HepG2 (cell line): ENCODE results near the gene STAP1.

ENCODE experiments used
- ELF1 ChIP-seq: sonication (generic); formaldehyde crosslinking; IDR thresholded peaks from 2 replicates; pipeline ENCODE4 v1.4.0; 2020; ENCODE audit warnings: missing genetic modification reagents
- EP300 ChIP-seq, 3 experiments: sonication (generic) in 1 of 3; formaldehyde crosslinking in 1 of 3; IDR thresholded peaks; 2 replicates each; pipeline versions ENCODE4 v1.5.1 to v1.6.1; 2011 to 2020; ENCODE audit warnings: low read depth in 2 of 3, low read length in 2 of 3, borderline replicate concordance in 1 of 3, improper control_type of control experiment in 1 of 3, mild to moderate bottlenecking in 1 of 3, missing genetic modification reagents in 1 of 3, moderate library complexity in 1 of 3
- JUND ChIP-seq: sonication (generic); formaldehyde crosslinking; IDR thresholded peaks from 2 replicates; pipeline ENCODE4 v1.8.0; 2022; ENCODE audit warnings: mild to moderate bottlenecking, missing genetic modification reagents
- PHB2 ChIP-seq: fragments of 450-650 bp; IDR thresholded peaks from 2 replicates; pipeline ENCODE4 v1.6.1; 2018; ENCODE audit not compliant: partially characterized antibody
- POGZ ChIP-seq: sonication (generic); formaldehyde crosslinking; IDR thresholded peaks from 2 replicates; pipeline ENCODE4 v1.4.0; 2020; ENCODE audit warnings: mild to moderate bottlenecking, missing genetic modification reagents
- POLR2A ChIP-seq, 2 experiments: IDR thresholded peaks; 2 replicates each; pipeline ENCODE4 v1.6.1; 2011; ENCODE audit warnings: low read depth in 2 of 2, low read length in 2 of 2, mild to moderate bottlenecking in 1 of 2, moderate library complexity in 1 of 2; ENCODE audit not compliant: insufficient read depth in 1 of 2
- RAD51 ChIP-seq: fragments of 450-650 bp; IDR thresholded peaks from 2 replicates; pipeline ENCODE4 v1.6.1; 2016; ENCODE audit warnings: borderline replicate concordance
- SIN3A ChIP-seq: IDR thresholded peaks from 2 replicates; pipeline ENCODE4 v1.6.1; 2011; ENCODE audit warnings: low read depth, mild to moderate bottlenecking, control low read depth, low read length, borderline replicate concordance
- TCF12 ChIP-seq, 2 experiments: fragments of 450-650 bp in 1 of 2; sonication (generic) in 1 of 2; formaldehyde crosslinking in 1 of 2; IDR thresholded peaks; 2 replicates each; pipeline versions ENCODE4 v1.6.1 to v1.8.0; 2017 to 2022; ENCODE audit warnings: antibody characterized with exemption in 1 of 2, mild to moderate bottlenecking in 1 of 2, missing genetic modification reagents in 1 of 2, moderate library complexity in 1 of 2
- ZNF225 ChIP-seq: sonication (generic); formaldehyde crosslinking; IDR thresholded peaks from 2 replicates; pipeline ENCODE4 v1.4.0; 2020; ENCODE audit warnings: mild to moderate bottlenecking, missing genetic modification reagents
- ZNF318 ChIP-seq: sonication (generic); formaldehyde crosslinking; IDR thresholded peaks from 2 replicates; pipeline ENCODE4 v1.4.0; 2020; ENCODE audit warnings: mild to moderate bottlenecking, missing genetic modification reagents
- TF ChIP-seq, protein P1 (sequence below): sonication (generic); formaldehyde crosslinking; IDR thresholded peaks from 2 replicates; pipeline ENCODE4 v1.5.0; 2020; ENCODE audit warnings: mild to moderate bottlenecking, missing genetic modification reagents, moderate library complexity
- TF ChIP-seq, protein P2 (sequence below): IDR thresholded peaks from 2 replicates; pipeline ENCODE4 v1.6.1; 2016

GRCh38 chr4:67580577-67580976 lies 22.1 kb downstream of the STAP1 start:
- TF ChIP-seq RAD51 (no peak), SIN3A (no peak), POGZ (no peak), ZNF225 (CRISPR knock-in tag) (no peak), TCF12 (IDR thresholded peaks at IDR 0.05) (no peak), TCF12 (CRISPR knock-in tag; IDR thresholded peaks at IDR 0.05) (no peak), ZNF318 (no peak), PHB2 (no peak), POLR2A (IDR thresholded peaks at IDR 0.05; ENCODE audit: insufficient read depth in 1 of 2, low read depth in 2 of 2, low read length in 2 of 2) (no peak), JUND (CRISPR knock-in tag) (no peak), ELF1 (CRISPR knock-in tag) (no peak), EP300 (IDR thresholded peaks at IDR 0.05; ENCODE audit: low read depth in 2 of 2, low read length in 2 of 2) (no peak), EP300 (CRISPR knock-in tag; IDR thresholded peaks at IDR 0.05; ENCODE audit: borderline replicate concordance) (no peak)
- TF ChIP-seq, protein P1, sequence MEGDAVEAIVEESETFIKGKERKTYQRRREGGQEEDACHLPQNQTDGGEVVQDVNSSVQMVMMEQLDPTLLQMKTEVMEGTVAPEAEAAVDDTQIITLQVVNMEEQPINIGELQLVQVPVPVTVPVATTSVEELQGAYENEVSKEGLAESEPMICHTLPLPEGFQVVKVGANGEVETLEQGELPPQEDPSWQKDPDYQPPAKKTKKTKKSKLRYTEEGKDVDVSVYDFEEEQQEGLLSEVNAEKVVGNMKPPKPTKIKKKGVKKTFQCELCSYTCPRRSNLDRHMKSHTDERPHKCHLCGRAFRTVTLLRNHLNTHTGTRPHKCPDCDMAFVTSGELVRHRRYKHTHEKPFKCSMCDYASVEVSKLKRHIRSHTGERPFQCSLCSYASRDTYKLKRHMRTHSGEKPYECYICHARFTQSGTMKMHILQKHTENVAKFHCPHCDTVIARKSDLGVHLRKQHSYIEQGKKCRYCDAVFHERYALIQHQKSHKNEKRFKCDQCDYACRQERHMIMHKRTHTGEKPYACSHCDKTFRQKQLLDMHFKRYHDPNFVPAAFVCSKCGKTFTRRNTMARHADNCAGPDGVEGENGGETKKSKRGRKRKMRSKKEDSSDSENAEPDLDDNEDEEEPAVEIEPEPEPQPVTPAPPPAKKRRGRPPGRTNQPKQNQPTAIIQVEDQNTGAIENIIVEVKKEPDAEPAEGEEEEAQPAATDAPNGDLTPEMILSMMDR (CRISPR knock-in tag) = no peak
- TF ChIP-seq, protein P2, sequence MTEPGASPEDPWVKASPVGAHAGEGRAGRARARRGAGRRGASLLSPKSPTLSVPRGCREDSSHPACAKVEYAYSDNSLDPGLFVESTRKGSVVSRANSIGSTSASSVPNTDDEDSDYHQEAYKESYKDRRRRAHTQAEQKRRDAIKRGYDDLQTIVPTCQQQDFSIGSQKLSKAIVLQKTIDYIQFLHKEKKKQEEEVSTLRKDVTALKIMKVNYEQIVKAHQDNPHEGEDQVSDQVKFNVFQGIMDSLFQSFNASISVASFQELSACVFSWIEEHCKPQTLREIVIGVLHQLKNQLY (CRISPR knock-in tag) = no peak
